IPS-20b (cell line): Measurements from ENCODE around the gene ZSWIM7.
"Not testable (repeated sequence)": the region's sequence is repeated elsewhere in the genome, so short reads cannot be mapped to it uniquely, and the experiment has no call there.

Experiments
- H3K27ac ChIP-seq: one replicate; pipeline ENCODE4 v1.5.1; 2013; ENCODE audit warnings: low read length
- H3K27me3 ChIP-seq: 2 replicates; pipeline ENCODE4 v1.6.1; 2013; ENCODE audit warnings: mild to moderate bottlenecking, low read length, inconsistent platforms; ENCODE audit not compliant: insufficient read depth
- H3K36me3 ChIP-seq: 2 replicates; pipeline ENCODE4 v1.6.1; 2013; ENCODE audit warnings: low read depth, mild to moderate bottlenecking, inconsistent platforms, low read length, moderate library complexity; ENCODE audit not compliant: insufficient read depth
- H3K4me1 ChIP-seq: 2 replicates; pipeline ENCODE4 v1.6.1; 2013; ENCODE audit warnings: mild to moderate bottlenecking, control low read depth, inconsistent platforms, low read length, moderate library complexity; ENCODE audit not compliant: insufficient read depth
- H3K4me3 ChIP-seq: 2 replicates; pipeline ENCODE4 v1.5.1; 2013; ENCODE audit warnings: mild to moderate bottlenecking, low read length, inconsistent platforms
- H3K9ac ChIP-seq: 2 replicates; pipeline ENCODE4 v1.6.1; 2013; ENCODE audit warnings: low read depth, mild to moderate bottlenecking, inconsistent platforms, low read length, moderate library complexity
- H3K9me3 ChIP-seq: 2 replicates; pipeline ENCODE4 v1.6.1; 2013; ENCODE audit warnings: mild to moderate bottlenecking, low read depth, low read length, inconsistent platforms; ENCODE audit not compliant: insufficient read depth

The ZSWIM7 gene

GRCh38 chr17:15981646-15982580, 17.6 kb downstream of the ZSWIM7 start:
- Histone ChIP-seq H3K4me3 (no peak overlapping the region), H3K36me3 (peaks cover 74% of the 10 kb centered on the region), H3K4me1 (peaks cover 3% of the 10 kb centered on the region; the same call in 1 of the 2 replicates), H3K27ac (no peak overlapping the region), H3K9ac (no peak overlapping the region), H3K9me3 (0 out of 2 replicates have a peak, but pooled peaks cover 4% of the 10 kb centered on the region), H3K27me3 (no peaks in the 10 kb centered on the region)

GRCh38 chr17:15981208-15981607, 18.3 kb downstream of the ZSWIM7 start:
- H3K9me3 ChIP-seq: 0 out of 2 replicates have a peak, but pooled peaks cover 4% of the 10 kb centered on the region
- H3K27ac ChIP-seq: no peak overlapping the region
- H3K4me3 ChIP-seq: no peak overlapping the region
- H3K36me3 ChIP-seq: peaks cover 74% of the 10 kb centered on the region
- H3K4me1 ChIP-seq: peaks cover 3% of the 10 kb centered on the region; the same call in 1 of the 2 replicates
- no peak overlapping the region for H3K9ac ChIP-seq
- no peaks in the 10 kb centered on the region for H3K27me3 ChIP-seq

GRCh38 chr17:15979013-15979412, 20.5 kb downstream of the ZSWIM7 start:
- not testable (repeated sequence) for H3K4me1 ChIP-seq, H3K27me3 ChIP-seq, H3K9ac ChIP-seq, H3K27ac ChIP-seq, H3K9me3 ChIP-seq, H3K4me3 ChIP-seq
- peaks cover 63% of the 10 kb centered on the region for H3K36me3 ChIP-seq

GRCh38 chr17:15978606-15979005, 20.9 kb downstream of the ZSWIM7 start:
- Histone ChIP-seq H3K9me3 (0 out of 2 replicates have a peak, but pooled peaks cover 4% of the 10 kb centered on the region), H3K4me1 (peaks cover 3% of the 10 kb centered on the region; the same call in 1 of the 2 replicates), H3K27ac (no peak overlapping the region), H3K4me3 (no peak overlapping the region), H3K36me3 (peaks cover 60% of the 10 kb centered on the region), H3K27me3 (no peaks in the 10 kb centered on the region), H3K9ac (no peak overlapping the region)

GRCh38 chr17:15977894-15978293, 21.6 kb downstream of the ZSWIM7 start:
- H3K4me3 ChIP-seq: no peak overlapping the region
- H3K27ac ChIP-seq: no peak overlapping the region
- 0 out of 2 replicates have a peak, but pooled peaks cover 4% of the 10 kb centered on the region for H3K9me3 ChIP-seq
- peaks cover 3% of the 10 kb centered on the region; the same call in 1 of the 2 replicates for H3K4me1 ChIP-seq
- peaks cover 54% of the 10 kb centered on the region for H3K36me3 ChIP-seq
- no peaks in the 10 kb centered on the region for H3K27me3 ChIP-seq
- no peak overlapping the region for H3K9ac ChIP-seq

GRCh38 chr17:15973834-15974233, 25.7 kb downstream of the ZSWIM7 start:
- Histone ChIP-seq H3K27me3 (no peaks in the 10 kb centered on the region), H3K27ac (no peak overlapping the region), H3K4me3 (no peak overlapping the region), H3K4me1 (peaks cover 16% of the 10 kb centered on the region; the same call in 1 of the 2 replicates), H3K9me3 (no peaks in the 10 kb centered on the region), H3K9ac (no peak overlapping the region), H3K36me3 (peaks cover 30% of the 10 kb centered on the region)

GRCh38 chr17:15973016-15973415, 26.5 kb downstream of the ZSWIM7 start:
- Histone ChIP-seq H3K27me3 (no peaks in the 10 kb centered on the region), H3K9ac (no peak overlapping the region), H3K4me3 (no peak overlapping the region), H3K9me3 (no peaks in the 10 kb centered on the region), H3K4me1 (peaks cover 19% of the 10 kb centered on the region; the same call in 1 of the 2 replicates), H3K36me3 (peaks cover 26% of the 10 kb centered on the region), H3K27ac (no peak overlapping the region)

- H3K4me1 ChIP-seq: peaks cover 23% of the 10 kb centered on the region; the same call in 1 of the 2 replicates
- H3K27me3 ChIP-seq: no peaks in the 10 kb centered on the region
- no peak overlapping the region for H3K4me3 ChIP-seq
- H3K27ac ChIP-seq: no peak overlapping the region
- H3K36me3 ChIP-seq: peaks cover 21% of the 10 kb centered on the region
- no peaks in the 10 kb centered on the region for H3K9me3 ChIP-seq
- H3K9ac ChIP-seq: no peak overlapping the region
Observed at GRCh38 chr17:15972497-15972951, 27.0 kb downstream of the ZSWIM7 start.

GRCh38 chr17:15971882-15972281, 27.6 kb downstream of the ZSWIM7 start:
- Histone ChIP-seq H3K4me3 (no peak overlapping the region), H3K9ac (no peak overlapping the region), H3K4me1 (peaks cover 30% of the 10 kb centered on the region; the same call in 1 of the 2 replicates), H3K27me3 (no peaks in the 10 kb centered on the region), H3K9me3 (no peaks in the 10 kb centered on the region), H3K27ac (no peak overlapping the region), H3K36me3 (peaks cover 17% of the 10 kb centered on the region)

- Histone ChIP-seq H3K4me1 (peaks cover 33% of the 10 kb centered on the region), H3K27me3 (no peaks in the 10 kb centered on the region), H3K9me3 (no peaks in the 10 kb centered on the region), H3K9ac (peak overlapping the region; percentile 17; the same call in 1 of the 2 replicates), H3K27ac (no peak overlapping the region), H3K36me3 (peaks cover 10% of the 10 kb centered on the region), H3K4me3 (no peak overlapping the region)
Observed at GRCh38 chr17:15971098-15971678, 28.3 kb downstream of the ZSWIM7 start.

- H3K9me3 ChIP-seq: no peaks in the 10 kb centered on the region
- no peak overlapping the region for H3K4me3 ChIP-seq
- peaks cover 10% of the 10 kb centered on the region for H3K36me3 ChIP-seq
- no peaks in the 10 kb centered on the region for H3K27me3 ChIP-seq
- no peak overlapping the region for H3K9ac ChIP-seq
- no peak overlapping the region for H3K27ac ChIP-seq
- H3K4me1 ChIP-seq: peaks cover 38% of the 10 kb centered on the region
Observed at GRCh38 chr17:15970500-15970899, 29.0 kb downstream of the ZSWIM7 start.
